ENCODE measurements around the gene NCOA7. TPM values are rescaled to one million over a fixed set of nuclear protein-coding genes. Genes with fewer than 3 reads are reported as not detected.
A peak's percentile ranks its signal among the peaks of the same experiment; 100 is the strongest.

Gene NCOA7
- total RNA-seq, 1 experiment from 2014 or later, result 14.4 TPM

GRCh38 chr6:125952764-125953501, 162.2 kb downstream of the NCOA7 start (continued):
- TF ChIP-seq, protein P1, sequence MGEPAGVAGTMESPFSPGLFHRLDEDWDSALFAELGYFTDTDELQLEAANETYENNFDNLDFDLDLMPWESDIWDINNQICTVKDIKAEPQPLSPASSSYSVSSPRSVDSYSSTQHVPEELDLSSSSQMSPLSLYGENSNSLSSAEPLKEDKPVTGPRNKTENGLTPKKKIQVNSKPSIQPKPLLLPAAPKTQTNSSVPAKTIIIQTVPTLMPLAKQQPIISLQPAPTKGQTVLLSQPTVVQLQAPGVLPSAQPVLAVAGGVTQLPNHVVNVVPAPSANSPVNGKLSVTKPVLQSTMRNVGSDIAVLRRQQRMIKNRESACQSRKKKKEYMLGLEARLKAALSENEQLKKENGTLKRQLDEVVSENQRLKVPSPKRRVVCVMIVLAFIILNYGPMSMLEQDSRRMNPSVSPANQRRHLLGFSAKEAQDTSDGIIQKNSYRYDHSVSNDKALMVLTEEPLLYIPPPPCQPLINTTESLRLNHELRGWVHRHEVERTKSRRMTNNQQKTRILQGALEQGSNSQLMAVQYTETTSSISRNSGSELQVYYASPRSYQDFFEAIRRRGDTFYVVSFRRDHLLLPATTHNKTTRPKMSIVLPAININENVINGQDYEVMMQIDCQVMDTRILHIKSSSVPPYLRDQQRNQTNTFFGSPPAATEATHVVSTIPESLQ (CRISPR knock-in tag; IDR thresholded peaks at IDR 0.05), result no peak
- no peak for TF ChIP-seq TEAD4 (CRISPR knock-in tag; IDR thresholded peaks at IDR 0.05)
- TF ChIP-seq JAZF1 (CRISPR knock-in tag; IDR thresholded peaks at IDR 0.05), result no peak
- no peak for TF ChIP-seq ATF3 (CRISPR knock-in tag; conservative IDR thresholded peaks at IDR 0.05)

GRCh38 chr6:125953502-125953875, 162.7 kb downstream of the NCOA7 start:
- H3K4me3 Mint-ChIP-seq, result no peak overlapping the region
- H3K36me3 Mint-ChIP-seq, result peaks cover 4% of the 10 kb centered on the region; the same call in 1 of the 2 replicates
- peaks cover 7% of the 10 kb centered on the region for H3K4me1 Mint-ChIP-seq
- H3K27ac Mint-ChIP-seq, result no peak overlapping the region
- H3K9me3 Mint-ChIP-seq, result peaks cover 9% of the 10 kb centered on the region
- POLR2A ChIA-PET, result interaction anchor here (0.7 to 1.8 kb wide), 2 partner anchors 163 to 172 kb away, joined by 3 to 6 read pairs; partner anchors contain the start of gene NCOA7
- H3K27me3 Mint-ChIP-seq (ENCODE audit: low read depth), result no peaks in the 10 kb centered on the region; the same call in 1 of the 2 replicates
- TF ChIP-seq, protein P2, sequence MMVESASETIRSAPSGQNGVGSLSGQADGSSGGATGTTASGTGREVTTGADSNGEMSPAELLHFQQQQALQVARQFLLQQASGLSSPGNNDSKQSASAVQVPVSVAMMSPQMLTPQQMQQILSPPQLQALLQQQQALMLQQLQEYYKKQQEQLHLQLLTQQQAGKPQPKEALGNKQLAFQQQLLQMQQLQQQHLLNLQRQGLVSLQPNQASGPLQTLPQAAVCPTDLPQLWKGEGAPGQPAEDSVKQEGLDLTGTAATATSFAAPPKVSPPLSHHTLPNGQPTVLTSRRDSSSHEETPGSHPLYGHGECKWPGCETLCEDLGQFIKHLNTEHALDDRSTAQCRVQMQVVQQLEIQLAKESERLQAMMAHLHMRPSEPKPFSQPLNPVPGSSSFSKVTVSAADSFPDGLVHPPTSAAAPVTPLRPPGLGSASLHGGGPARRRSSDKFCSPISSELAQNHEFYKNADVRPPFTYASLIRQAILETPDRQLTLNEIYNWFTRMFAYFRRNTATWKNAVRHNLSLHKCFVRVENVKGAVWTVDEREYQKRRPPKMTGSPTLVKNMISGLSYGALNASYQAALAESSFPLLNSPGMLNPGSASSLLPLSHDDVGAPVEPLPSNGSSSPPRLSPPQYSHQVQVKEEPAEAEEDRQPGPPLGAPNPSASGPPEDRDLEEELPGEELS (CRISPR knock-in tag; IDR thresholded peaks at IDR 0.05), result 0 out of 2 replicates have a peak, but pooled peaks have one; percentile 31
- TF ChIP-seq RELA (CRISPR knock-in tag; IDR thresholded peaks at IDR 0.05; ENCODE audit: borderline replicate concordance), result no peak
- DNase-seq (ENCODE audit: low spot score), result peak; percentile 75
- CTCF ChIA-PET, result interaction anchor here (0.5 to 3.8 kb wide), 31 partner anchors 9 to 1313 kb away, joined by 3 to 46 read pairs (median 4); partner anchors contain the start of genes HDDC2, NCOA7, RNF146 and TRMT11
- peak; percentile 64 for ATAC-seq

DNA sequence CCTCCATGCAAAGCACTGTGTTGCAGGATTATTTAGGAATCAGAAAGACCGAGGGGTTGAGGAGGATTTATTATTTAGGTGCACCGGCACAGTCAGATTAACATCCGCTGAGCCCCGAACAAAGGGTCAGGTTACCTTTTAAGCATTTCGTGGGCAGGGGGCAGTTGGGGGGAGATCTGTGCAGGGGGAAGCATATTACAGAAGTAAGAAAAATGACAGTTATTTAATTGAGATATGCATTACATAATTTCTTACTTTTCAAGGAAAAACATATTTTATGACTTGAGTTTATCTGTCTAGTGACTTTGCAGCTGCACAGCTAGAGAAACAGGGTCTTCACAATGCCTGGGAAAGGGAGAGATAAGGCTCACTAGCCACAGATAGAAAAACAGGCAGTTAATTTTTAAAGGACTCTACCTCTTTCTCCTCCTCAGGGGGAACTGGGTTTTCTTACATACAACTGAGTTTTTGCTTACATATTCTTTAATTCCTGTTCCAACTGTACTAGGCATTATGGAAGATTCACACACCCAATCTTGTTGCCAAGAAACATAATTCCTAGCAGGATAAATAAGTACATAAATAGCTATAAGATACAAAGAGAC, 164.1 kb downstream of the NCOA7 start:
- H3K27ac Mint-ChIP-seq, result no peak overlapping the region
- peaks cover 9% of the 10 kb centered on the region for H3K9me3 Mint-ChIP-seq
- ChIA-PET POLR2A (interaction anchor here (3.1 kb wide), 1 partner anchor 164 kb away, joined by 14 read pairs; the partner anchor contains the start of gene NCOA7), CTCF (interaction anchor here (2.0 to 2.9 kb wide), 3 partner anchors 16 to 97 kb away, joined by 9 to 17 read pairs (median 14); no protein-coding TSS in a partner anchor)
- no peak overlapping the region for H3K4me3 Mint-ChIP-seq
- peaks cover 4% of the 10 kb centered on the region; the same call in 1 of the 2 replicates for H3K36me3 Mint-ChIP-seq
- no peaks in the 10 kb centered on the region; the same call in 1 of the 2 replicates for H3K27me3 Mint-ChIP-seq (ENCODE audit: low read depth)
- ATAC-seq (no peak), DNase-seq (ENCODE audit: low spot score) (no peak)
- peaks cover 5% of the 10 kb centered on the region for H3K4me1 Mint-ChIP-seq
- TF ChIP-seq, protein P3, sequence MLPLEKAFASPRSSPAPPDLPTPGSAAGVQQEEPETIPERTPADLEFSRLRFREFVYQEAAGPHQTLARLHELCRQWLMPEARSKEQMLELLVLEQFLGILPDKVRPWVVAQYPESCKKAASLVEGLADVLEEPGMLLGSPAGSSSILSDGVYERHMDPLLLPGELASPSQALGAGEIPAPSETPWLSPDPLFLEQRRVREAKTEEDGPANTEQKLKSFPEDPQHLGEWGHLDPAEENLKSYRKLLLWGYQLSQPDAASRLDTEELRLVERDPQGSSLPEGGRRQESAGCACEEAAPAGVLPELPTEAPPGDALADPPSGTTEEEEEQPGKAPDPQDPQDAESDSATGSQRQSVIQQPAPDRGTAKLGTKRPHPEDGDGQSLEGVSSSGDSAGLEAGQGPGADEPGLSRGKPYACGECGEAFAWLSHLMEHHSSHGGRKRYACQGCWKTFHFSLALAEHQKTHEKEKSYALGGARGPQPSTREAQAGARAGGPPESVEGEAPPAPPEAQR (CRISPR knock-in tag; IDR thresholded peaks at IDR 0.05), result no peak
- TF ChIP-seq ZNF219 (CRISPR knock-in tag; IDR thresholded peaks at IDR 0.05; ENCODE audit: borderline replicate concordance) (no peak), SOX15 (CRISPR knock-in tag; IDR thresholded peaks at IDR 0.05) (no peak), E2F1 (CRISPR knock-in tag; IDR thresholded peaks at IDR 0.05) (no peak), ZNF396 (CRISPR knock-in tag; IDR thresholded peaks at IDR 0.05; ENCODE audit: borderline replicate concordance) (no peak), ZNF512 (CRISPR knock-in tag; IDR thresholded peaks at IDR 0.05; ENCODE audit: borderline replicate concordance) (no peak), ZNF121 (CRISPR knock-in tag; IDR thresholded peaks at IDR 0.05) (no peak), NFYB (CRISPR knock-in tag; conservative IDR thresholded peaks at IDR 0.05; ENCODE audit: low read depth) (no peak), TEAD4 (CRISPR knock-in tag; IDR thresholded peaks at IDR 0.05) (no peak)
- TF ChIP-seq, protein P4, sequence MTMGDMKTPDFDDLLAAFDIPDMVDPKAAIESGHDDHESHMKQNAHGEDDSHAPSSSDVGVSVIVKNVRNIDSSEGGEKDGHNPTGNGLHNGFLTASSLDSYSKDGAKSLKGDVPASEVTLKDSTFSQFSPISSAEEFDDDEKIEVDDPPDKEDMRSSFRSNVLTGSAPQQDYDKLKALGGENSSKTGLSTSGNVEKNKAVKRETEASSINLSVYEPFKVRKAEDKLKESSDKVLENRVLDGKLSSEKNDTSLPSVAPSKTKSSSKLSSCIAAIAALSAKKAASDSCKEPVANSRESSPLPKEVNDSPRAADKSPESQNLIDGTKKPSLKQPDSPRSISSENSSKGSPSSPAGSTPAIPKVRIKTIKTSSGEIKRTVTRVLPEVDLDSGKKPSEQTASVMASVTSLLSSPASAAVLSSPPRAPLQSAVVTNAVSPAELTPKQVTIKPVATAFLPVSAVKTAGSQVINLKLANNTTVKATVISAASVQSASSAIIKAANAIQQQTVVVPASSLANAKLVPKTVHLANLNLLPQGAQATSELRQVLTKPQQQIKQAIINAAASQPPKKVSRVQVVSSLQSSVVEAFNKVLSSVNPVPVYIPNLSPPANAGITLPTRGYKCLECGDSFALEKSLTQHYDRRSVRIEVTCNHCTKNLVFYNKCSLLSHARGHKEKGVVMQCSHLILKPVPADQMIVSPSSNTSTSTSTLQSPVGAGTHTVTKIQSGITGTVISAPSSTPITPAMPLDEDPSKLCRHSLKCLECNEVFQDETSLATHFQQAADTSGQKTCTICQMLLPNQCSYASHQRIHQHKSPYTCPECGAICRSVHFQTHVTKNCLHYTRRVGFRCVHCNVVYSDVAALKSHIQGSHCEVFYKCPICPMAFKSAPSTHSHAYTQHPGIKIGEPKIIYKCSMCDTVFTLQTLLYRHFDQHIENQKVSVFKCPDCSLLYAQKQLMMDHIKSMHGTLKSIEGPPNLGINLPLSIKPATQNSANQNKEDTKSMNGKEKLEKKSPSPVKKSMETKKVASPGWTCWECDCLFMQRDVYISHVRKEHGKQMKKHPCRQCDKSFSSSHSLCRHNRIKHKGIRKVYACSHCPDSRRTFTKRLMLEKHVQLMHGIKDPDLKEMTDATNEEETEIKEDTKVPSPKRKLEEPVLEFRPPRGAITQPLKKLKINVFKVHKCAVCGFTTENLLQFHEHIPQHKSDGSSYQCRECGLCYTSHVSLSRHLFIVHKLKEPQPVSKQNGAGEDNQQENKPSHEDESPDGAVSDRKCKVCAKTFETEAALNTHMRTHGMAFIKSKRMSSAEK (CRISPR knock-in tag; IDR thresholded peaks at IDR 0.05; ENCODE audit: borderline replicate concordance), result no peak
- TF ChIP-seq, protein P5, sequence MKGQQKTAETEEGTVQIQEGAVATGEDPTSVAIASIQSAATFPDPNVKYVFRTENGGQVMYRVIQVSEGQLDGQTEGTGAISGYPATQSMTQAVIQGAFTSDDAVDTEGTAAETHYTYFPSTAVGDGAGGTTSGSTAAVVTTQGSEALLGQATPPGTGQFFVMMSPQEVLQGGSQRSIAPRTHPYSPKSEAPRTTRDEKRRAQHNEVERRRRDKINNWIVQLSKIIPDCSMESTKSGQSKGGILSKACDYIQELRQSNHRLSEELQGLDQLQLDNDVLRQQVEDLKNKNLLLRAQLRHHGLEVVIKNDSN (CRISPR knock-in tag; IDR thresholded peaks at IDR 0.05), result no peak
